ENCODE measurements around the gene ROR1.

Gene ROR1

GRCh38 chr1:64038965-64039364, 265.1 kb downstream of the ROR1 start:
- no peak for TF ChIP-seq ZNF565 (CRISPR knock-in tag; conservative IDR thresholded peaks at IDR 0.05; ENCODE audit: low read depth)
- ATAC-seq, result no peak

DNA sequence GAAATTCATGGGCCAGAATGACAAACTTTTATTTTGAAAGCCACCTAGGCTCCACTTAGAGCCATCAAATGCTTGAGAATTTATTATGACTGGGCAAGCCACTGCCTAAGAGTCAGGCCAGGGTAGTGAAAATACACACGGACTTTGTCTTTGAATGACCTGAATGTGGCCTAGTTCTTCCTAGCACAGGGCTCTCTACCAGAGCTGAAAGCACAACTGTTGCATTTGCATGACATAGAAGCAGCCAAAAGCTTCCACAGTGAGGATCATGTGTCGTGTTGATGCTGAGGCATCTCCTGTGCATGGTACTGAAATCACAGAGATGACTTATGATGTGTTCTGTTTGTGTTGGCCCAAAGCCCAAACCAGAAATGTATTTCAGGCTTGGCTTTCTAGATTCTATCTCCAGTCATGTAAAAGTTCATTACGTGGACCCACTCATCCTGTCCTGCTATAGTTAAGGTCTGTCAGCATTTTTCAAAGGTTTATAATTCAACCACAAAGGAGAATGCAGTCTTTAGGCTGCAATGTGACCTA, 265.6 kb downstream of the ROR1 start:
- TF ChIP-seq CSDC2 (CRISPR knock-in tag; IDR thresholded peaks at IDR 0.05) (peak; percentile 48; the same call in 1 of the 2 replicates), PPARA (CRISPR knock-in tag; IDR thresholded peaks at IDR 0.05; ENCODE audit: borderline replicate concordance) (no peak), ZNF565 (CRISPR knock-in tag; conservative IDR thresholded peaks at IDR 0.05; ENCODE audit: low read depth) (no peak), ZFP30 (CRISPR knock-in tag; IDR thresholded peaks at IDR 0.05) (no peak), ZNF8 (CRISPR knock-in tag; IDR thresholded peaks at IDR 0.05) (0 out of 2 replicates have a peak, but pooled peaks have one; percentile 9), ZC3H10 (CRISPR knock-in tag; IDR thresholded peaks at IDR 0.05) (no peak), ZFP3 (CRISPR knock-in tag; IDR thresholded peaks at IDR 0.05) (peak; percentile 74; the same call in 1 of the 2 replicates), ESRRG (CRISPR knock-in tag; IDR thresholded peaks at IDR 0.05) (no peak), TOX (CRISPR knock-in tag; IDR thresholded peaks at IDR 0.05; ENCODE audit: borderline replicate concordance) (0 out of 2 replicates have a peak, but pooled peaks have one; percentile 12), SNAI2 (CRISPR knock-in tag; IDR thresholded peaks at IDR 0.05) (peak; percentile 20; the same call in 1 of the 2 replicates), BACH2 (CRISPR knock-in tag; IDR thresholded peaks at IDR 0.05; ENCODE audit: borderline replicate concordance) (no peak), OSR1 (CRISPR knock-in tag; IDR thresholded peaks at IDR 0.05) (no peak), ZNF70 (CRISPR knock-in tag; IDR thresholded peaks at IDR 0.05) (0 out of 2 replicates have a peak, but pooled peaks have one; percentile 16), GLIS3 (CRISPR knock-in tag; IDR thresholded peaks at IDR 0.05) (no peak), ISL1 (CRISPR knock-in tag; IDR thresholded peaks at IDR 0.05) (peak; percentile 95), RARB (CRISPR knock-in tag; IDR thresholded peaks at IDR 0.05) (no peak), ARNTL (CRISPR knock-in tag; IDR thresholded peaks at IDR 0.05; ENCODE audit: borderline replicate concordance, low read depth) (no peak), TCF4 (CRISPR knock-in tag; IDR thresholded peaks at IDR 0.05; ENCODE audit: borderline replicate concordance) (peak; percentile 61; the same call in 1 of the 2 replicates), TSHZ2 (CRISPR knock-in tag; IDR thresholded peaks at IDR 0.05) (peak; percentile 92)
- TF ChIP-seq, protein P1, sequence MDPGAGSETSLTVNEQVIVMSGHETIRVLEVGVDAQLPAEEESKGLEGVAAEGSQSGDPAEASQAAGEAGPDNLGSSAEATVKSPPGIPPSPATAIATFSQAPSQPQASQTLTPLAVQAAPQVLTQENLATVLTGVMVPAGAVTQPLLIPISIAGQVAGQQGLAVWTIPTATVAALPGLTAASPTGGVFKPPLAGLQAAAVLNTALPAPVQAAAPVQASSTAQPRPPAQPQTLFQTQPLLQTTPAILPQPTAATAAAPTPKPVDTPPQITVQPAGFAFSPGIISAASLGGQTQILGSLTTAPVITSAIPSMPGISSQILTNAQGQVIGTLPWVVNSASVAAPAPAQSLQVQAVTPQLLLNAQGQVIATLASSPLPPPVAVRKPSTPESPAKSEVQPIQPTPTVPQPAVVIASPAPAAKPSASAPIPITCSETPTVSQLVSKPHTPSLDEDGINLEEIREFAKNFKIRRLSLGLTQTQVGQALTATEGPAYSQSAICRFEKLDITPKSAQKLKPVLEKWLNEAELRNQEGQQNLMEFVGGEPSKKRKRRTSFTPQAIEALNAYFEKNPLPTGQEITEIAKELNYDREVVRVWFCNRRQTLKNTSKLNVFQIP (CRISPR knock-in tag; IDR thresholded peaks at IDR 0.05; ENCODE audit: borderline replicate concordance, low read depth), result no peak
- TF ChIP-seq, protein P2, sequence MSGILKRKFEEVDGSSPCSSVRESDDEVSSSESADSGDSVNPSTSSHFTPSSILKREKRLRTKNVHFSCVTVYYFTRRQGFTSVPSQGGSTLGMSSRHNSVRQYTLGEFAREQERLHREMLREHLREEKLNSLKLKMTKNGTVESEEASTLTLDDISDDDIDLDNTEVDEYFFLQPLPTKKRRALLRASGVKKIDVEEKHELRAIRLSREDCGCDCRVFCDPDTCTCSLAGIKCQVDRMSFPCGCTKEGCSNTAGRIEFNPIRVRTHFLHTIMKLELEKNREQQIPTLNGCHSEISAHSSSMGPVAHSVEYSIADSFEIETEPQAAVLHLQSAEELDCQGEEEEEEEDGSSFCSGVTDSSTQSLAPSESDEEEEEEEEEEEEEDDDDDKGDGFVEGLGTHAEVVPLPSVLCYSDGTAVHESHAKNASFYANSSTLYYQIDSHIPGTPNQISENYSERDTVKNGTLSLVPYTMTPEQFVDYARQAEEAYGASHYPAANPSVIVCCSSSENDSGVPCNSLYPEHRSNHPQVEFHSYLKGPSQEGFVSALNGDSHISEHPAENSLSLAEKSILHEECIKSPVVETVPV (CRISPR knock-in tag; IDR thresholded peaks at IDR 0.05), result 0 out of 2 replicates have a peak, but pooled peaks have one; percentile 68
- TF ChIP-seq, protein P3, sequence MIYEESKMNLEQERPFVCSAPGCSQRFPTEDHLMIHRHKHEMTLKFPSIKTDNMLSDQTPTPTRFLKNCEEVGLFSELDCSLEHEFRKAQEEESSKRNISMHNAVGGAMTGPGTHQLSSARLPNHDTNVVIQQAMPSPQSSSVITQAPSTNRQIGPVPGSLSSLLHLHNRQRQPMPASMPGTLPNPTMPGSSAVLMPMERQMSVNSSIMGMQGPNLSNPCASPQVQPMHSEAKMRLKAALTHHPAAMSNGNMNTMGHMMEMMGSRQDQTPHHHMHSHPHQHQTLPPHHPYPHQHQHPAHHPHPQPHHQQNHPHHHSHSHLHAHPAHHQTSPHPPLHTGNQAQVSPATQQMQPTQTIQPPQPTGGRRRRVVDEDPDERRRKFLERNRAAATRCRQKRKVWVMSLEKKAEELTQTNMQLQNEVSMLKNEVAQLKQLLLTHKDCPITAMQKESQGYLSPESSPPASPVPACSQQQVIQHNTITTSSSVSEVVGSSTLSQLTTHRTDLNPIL (CRISPR knock-in tag; IDR thresholded peaks at IDR 0.05; ENCODE audit: low read depth), result peak; percentile 89
- TF ChIP-seq, protein P4, sequence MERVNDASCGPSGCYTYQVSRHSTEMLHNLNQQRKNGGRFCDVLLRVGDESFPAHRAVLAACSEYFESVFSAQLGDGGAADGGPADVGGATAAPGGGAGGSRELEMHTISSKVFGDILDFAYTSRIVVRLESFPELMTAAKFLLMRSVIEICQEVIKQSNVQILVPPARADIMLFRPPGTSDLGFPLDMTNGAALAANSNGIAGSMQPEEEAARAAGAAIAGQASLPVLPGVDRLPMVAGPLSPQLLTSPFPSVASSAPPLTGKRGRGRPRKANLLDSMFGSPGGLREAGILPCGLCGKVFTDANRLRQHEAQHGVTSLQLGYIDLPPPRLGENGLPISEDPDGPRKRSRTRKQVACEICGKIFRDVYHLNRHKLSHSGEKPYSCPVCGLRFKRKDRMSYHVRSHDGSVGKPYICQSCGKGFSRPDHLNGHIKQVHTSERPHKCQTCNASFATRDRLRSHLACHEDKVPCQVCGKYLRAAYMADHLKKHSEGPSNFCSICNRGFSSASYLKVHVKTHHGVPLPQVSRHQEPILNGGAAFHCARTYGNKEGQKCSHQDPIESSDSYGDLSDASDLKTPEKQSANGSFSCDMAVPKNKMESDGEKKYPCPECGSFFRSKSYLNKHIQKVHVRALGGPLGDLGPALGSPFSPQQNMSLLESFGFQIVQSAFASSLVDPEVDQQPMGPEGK (CRISPR knock-in tag; IDR thresholded peaks at IDR 0.05; ENCODE audit: borderline replicate concordance), result 0 out of 2 replicates have a peak, but pooled peaks have one; percentile 14

More for the DNA sequence above, 265.6 kb downstream of the ROR1 start:
- ATAC-seq, result peak; percentile 88

Measured in SK-N-SH treated with all-trans-retinoic acid at 6 μM for 48 hours (cell line).